Measurements from ENCODE around the gene VPS33A. TPM values are rescaled to one million over a fixed set of nuclear protein-coding genes. Genes with fewer than 3 reads are reported as not detected.

VPS33A gene
- total and polyA plus RNA-seq, 2 experiments from 2014 or later = 19.5 to 48.0 TPM

DNA sequence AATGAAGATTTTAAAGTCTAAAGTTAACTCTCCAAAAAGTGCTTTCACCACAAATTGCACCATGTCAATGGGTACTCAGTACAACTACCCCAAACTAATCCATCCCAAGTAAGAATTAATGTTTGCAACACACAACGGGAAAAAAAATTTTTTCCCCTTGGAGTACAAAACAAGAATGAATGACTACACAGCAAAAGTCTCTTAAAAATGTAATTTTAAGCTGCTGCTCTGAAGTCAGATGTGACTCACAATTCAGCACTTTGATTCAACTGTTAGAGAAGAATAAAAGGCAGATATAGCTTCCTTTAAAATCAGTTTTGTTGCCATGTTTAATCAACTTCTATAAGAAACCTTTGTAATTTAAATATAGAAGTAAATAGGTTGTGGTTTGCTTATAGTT, 42.5 kb upstream of the VPS33A start:
- no peaks in the 10 kb centered on the region for H3K9me2 ChIP-seq (ENCODE audit: insufficient read depth)
- no peaks in the 10 kb centered on the region for H3K4me1 ChIP-seq (ENCODE audit: insufficient read depth)
- no peaks in the 10 kb centered on the region; the same call in 2 of the 3 replicates for H3K4me1 Mint-ChIP-seq
- no peaks in the 10 kb centered on the region for H4K20me1 ChIP-seq (replicated peaks; ENCODE audit: insufficient read depth)
- no peaks in the 10 kb centered on the region; the same call in 2 of the 3 replicates for H3K36me3 Mint-ChIP-seq (ENCODE audit: low read depth)
- H3K4me3 Mint-ChIP-seq = no peak overlapping the region
- H3K79me2 ChIP-seq (replicated peaks; ENCODE audit: insufficient read depth) = no peaks in the 10 kb centered on the region
- TF ChIP-seq ZNF331 (CRISPR knock-in tag; IDR thresholded peaks at IDR 0.05; ENCODE audit: low read depth) = no peak
- TF ChIP-seq, protein P1, sequence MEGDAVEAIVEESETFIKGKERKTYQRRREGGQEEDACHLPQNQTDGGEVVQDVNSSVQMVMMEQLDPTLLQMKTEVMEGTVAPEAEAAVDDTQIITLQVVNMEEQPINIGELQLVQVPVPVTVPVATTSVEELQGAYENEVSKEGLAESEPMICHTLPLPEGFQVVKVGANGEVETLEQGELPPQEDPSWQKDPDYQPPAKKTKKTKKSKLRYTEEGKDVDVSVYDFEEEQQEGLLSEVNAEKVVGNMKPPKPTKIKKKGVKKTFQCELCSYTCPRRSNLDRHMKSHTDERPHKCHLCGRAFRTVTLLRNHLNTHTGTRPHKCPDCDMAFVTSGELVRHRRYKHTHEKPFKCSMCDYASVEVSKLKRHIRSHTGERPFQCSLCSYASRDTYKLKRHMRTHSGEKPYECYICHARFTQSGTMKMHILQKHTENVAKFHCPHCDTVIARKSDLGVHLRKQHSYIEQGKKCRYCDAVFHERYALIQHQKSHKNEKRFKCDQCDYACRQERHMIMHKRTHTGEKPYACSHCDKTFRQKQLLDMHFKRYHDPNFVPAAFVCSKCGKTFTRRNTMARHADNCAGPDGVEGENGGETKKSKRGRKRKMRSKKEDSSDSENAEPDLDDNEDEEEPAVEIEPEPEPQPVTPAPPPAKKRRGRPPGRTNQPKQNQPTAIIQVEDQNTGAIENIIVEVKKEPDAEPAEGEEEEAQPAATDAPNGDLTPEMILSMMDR (conservative IDR thresholded peaks at IDR 0.05; ENCODE audit: low read depth in 2 of 2) = no peak
- TF ChIP-seq, protein P2, sequence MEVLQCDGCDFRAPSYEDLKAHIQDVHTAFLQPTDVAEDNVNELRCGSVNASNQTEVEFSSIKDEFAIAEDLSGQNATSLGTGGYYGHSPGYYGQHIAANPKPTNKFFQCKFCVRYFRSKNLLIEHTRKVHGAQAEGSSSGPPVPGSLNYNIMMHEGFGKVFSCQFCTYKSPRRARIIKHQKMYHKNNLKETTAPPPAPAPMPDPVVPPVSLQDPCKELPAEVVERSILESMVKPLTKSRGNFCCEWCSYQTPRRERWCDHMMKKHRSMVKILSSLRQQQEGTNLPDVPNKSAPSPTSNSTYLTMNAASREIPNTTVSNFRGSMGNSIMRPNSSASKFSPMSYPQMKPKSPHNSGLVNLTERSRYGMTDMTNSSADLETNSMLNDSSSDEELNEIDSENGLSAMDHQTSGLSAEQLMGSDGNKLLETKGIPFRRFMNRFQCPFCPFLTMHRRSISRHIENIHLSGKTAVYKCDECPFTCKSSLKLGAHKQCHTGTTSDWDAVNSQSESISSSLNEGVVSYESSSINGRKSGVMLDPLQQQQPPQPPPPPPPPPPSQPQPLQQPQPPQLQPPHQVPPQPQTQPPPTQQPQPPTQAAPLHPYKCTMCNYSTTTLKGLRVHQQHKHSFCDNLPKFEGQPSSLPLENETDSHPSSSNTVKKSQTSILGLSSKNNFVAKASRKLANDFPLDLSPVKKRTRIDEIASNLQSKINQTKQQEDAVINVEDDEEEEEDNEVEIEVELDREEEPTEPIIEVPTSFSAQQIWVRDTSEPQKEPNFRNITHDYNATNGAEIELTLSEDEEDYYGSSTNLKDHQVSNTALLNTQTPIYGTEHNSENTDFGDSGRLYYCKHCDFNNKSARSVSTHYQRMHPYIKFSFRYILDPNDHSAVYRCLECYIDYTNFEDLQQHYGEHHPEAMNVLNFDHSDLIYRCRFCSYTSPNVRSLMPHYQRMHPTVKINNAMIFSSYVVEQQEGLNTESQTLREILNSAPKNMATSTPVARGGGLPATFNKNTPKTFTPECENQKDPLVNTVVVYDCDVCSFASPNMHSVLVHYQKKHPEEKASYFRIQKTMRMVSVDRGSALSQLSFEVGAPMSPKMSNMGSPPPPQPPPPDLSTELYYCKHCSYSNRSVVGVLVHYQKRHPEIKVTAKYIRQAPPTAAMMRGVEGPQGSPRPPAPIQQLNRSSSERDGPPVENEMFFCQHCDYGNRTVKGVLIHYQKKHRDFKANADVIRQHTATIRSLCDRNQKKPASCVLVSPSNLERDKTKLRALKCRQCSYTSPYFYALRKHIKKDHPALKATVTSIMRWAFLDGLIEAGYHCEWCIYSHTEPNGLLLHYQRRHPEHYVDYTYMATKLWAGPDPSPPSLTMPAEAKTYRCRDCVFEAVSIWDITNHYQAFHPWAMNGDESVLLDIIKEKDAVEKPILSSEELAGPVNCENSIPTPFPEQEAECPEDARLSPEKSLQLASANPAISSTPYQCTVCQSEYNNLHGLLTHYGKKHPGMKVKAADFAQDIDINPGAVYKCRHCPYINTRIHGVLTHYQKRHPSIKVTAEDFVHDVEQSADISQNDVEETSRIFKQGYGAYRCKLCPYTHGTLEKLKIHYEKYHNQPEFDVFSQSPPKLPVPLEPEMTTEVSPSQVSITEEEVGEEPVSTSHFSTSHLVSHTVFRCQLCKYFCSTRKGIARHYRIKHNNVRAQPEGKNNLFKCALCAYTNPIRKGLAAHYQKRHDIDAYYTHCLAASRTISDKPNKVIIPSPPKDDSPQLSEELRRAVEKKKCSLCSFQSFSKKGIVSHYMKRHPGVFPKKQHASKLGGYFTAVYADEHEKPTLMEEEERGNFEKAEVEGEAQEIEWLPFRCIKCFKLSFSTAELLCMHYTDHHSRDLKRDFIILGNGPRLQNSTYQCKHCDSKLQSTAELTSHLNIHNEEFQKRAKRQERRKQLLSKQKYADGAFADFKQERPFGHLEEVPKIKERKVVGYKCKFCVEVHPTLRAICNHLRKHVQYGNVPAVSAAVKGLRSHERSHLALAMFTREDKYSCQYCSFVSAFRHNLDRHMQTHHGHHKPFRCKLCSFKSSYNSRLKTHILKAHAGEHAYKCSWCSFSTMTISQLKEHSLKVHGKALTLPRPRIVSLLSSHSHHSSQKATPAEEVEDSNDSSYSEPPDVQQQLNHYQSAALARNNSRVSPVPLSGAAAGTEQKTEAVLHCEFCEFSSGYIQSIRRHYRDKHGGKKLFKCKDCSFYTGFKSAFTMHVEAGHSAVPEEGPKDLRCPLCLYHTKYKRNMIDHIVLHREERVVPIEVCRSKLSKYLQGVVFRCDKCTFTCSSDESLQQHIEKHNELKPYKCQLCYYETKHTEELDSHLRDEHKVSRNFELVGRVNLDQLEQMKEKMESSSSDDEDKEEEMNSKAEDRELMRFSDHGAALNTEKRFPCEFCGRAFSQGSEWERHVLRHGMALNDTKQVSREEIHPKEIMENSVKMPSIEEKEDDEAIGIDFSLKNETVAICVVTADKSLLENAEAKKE (CRISPR knock-in tag; IDR thresholded peaks at IDR 0.05) = no peak
- TF ChIP-seq NANOG (IDR thresholded peaks at IDR 0.05; ENCODE audit: borderline replicate concordance) = no peak
- TF ChIP-seq EZH2phosphoT487 (IDR thresholded peaks at IDR 0.05; ENCODE audit: unreplicated experiment) = no peak
- DNase-seq (ENCODE audit: low spot score) (no peak), ATAC-seq (no peak)
- no peaks in the 10 kb centered on the region for H3K27me3 ChIP-seq (ENCODE audit: insufficient read depth)
- no peaks in the 10 kb centered on the region for H3K36me3 ChIP-seq (ENCODE audit: insufficient read depth)
- no peak overlapping the region for H3K4me2 ChIP-seq
- H3K27ac Mint-ChIP-seq = no peak overlapping the region
- H3K27me3 Mint-ChIP-seq (ENCODE audit: insufficient read depth, low read depth, poor library complexity) = no peaks in the 10 kb centered on the region
- H3K4me3 ChIP-seq = no peak overlapping the region
- no peaks in the 10 kb centered on the region for H3F3A ChIP-seq (replicated peaks; ENCODE audit: low read depth)
- H2AFZ ChIP-seq = no peak overlapping the region
- H3K27ac ChIP-seq (ENCODE audit: low read depth) = no peak overlapping the region
- no peaks in the 10 kb centered on the region for H3K9me3 Mint-ChIP-seq

All from GM23338 (cell line).